IMR-90 (cell line): ENCODE data around the gene NEK5. TPM values are rescaled to one million over a fixed set of nuclear protein-coding genes. Genes with fewer than 3 reads are reported as not detected.

Experiments used
- ATAC-seq: fragments of 200-7000 bp; cut with Tn5 transposase; 2 replicates; pipeline ENCODE4 v1.9.1; 2020; ENCODE audit warnings: low read depth, mild to moderate bottlenecking, moderate library complexity
- BruUV-seq: library from RNA; stranded (reverse); fragments of 400-500 nt; replicated peaks from 2 replicates; lab custom pipeline; 2021; lab: Mats Ljungman, UMichigan
- CTCF ChIA-PET: fragments of 300-600 bp; formaldehyde crosslinking; extraction: SDS; loops from one replicate; lab custom pipeline; 2021; ENCODE audit warnings: antibody characterized with exemption; lab: Yijun Ruan, JAX
- POLR2A ChIA-PET: fragments of 300-600 bp; sonication (Branson Sonifier 250); formaldehyde crosslinking; loops from one replicate; lab custom pipeline; 2022; ENCODE audit warnings: antibody characterized with exemption; ENCODE audit not compliant: unreplicated experiment; lab: Charles Lee
- DNase-seq: peaks from one replicate; pipeline ENCODE4 v3.0.0; 2013
- H2AFZ ChIP-seq: replicated peaks from 2 replicates; pipeline ENCODE3; 2013; ENCODE audit warnings: low read length, mild to moderate bottlenecking; ENCODE audit not compliant: poor library complexity
- H2AK5ac ChIP-seq: 2 replicates; pipeline ENCODE4 v1.6.1; 2013; ENCODE audit warnings: low read depth, low read length, inconsistent platforms
- H2AK9ac ChIP-seq: replicated peaks from 2 replicates; pipeline ENCODE3; 2013; ENCODE audit warnings: mild to moderate bottlenecking, low read depth, low read length, moderate library complexity; ENCODE audit not compliant: poor library complexity
- H2BK120ac ChIP-seq: 2 replicates; pipeline ENCODE4 v1.6.1; 2013; ENCODE audit warnings: low read depth, low read length, inconsistent platforms
- H2BK15ac ChIP-seq: 3 replicates; pipeline ENCODE4 v1.6.1; 2013; ENCODE audit warnings: low read depth, low read length, inconsistent platforms
- H2BK20ac ChIP-seq: 2 replicates; pipeline ENCODE4 v1.6.1; 2013; ENCODE audit warnings: low read depth, mild to moderate bottlenecking, inconsistent platforms, low read length, moderate library complexity
- H2BK5ac ChIP-seq: 2 replicates; pipeline ENCODE4 v1.6.1; 2013; ENCODE audit warnings: mild to moderate bottlenecking, low read depth, low read length, inconsistent platforms; ENCODE audit not compliant: poor library complexity, severe bottlenecking
- H3K14ac ChIP-seq: replicated peaks from 2 replicates; pipeline ENCODE4 v1.6.1; 2013; ENCODE audit warnings: low read depth, low read length, inconsistent platforms
- H3K18ac ChIP-seq: 2 replicates; pipeline ENCODE4 v1.6.1; 2013; ENCODE audit warnings: low read depth, low read length, control low read depth
- H3K23ac ChIP-seq: 2 replicates; pipeline ENCODE4 v1.6.1; 2013; ENCODE audit warnings: low read depth, low read length, inconsistent platforms
- H3K27ac ChIP-seq: 2 replicates; pipeline ENCODE4 v1.5.1; 2013; ENCODE audit warnings: mild to moderate bottlenecking, control low read depth, low read length; ENCODE audit not compliant: insufficient read depth
- H3K27me3 ChIP-seq: 2 replicates; pipeline ENCODE4 v1.6.1; 2013; ENCODE audit warnings: low read length; ENCODE audit not compliant: control insufficient read depth, insufficient read depth
- H3K36me3 ChIP-seq: 2 replicates; pipeline ENCODE4 v1.6.1; 2013; ENCODE audit warnings: low read length, mixed read lengths; ENCODE audit not compliant: control insufficient read depth, insufficient read depth
- H3K4ac ChIP-seq: 2 replicates; pipeline ENCODE4 v1.6.1; 2013; ENCODE audit warnings: low read depth, low read length, inconsistent platforms
- H3K4me1 ChIP-seq: 2 replicates; pipeline ENCODE4 v1.6.1; 2013; ENCODE audit warnings: low read length, mixed read lengths; ENCODE audit not compliant: control insufficient read depth, insufficient read depth
- H3K4me2 ChIP-seq: 2 replicates; pipeline ENCODE4 v1.6.1; 2013; ENCODE audit warnings: low read depth, mild to moderate bottlenecking, control low read depth, low read length, moderate library complexity
- H3K4me3 ChIP-seq: 2 replicates; pipeline ENCODE4 v1.5.1; 2013; ENCODE audit warnings: low read depth, mild to moderate bottlenecking, control low read depth, low read length, moderate library complexity; ENCODE audit not compliant: insufficient read depth
- H3K56ac ChIP-seq: 2 replicates; pipeline ENCODE4 v1.6.1; 2013; ENCODE audit warnings: low read length, inconsistent platforms; ENCODE audit not compliant: insufficient read depth; ENCODE audit errors: extremely low read depth
- H3K79me1 ChIP-seq, 2 experiments: 2 replicates each; pipeline ENCODE4 v1.6.1; 2013; ENCODE audit warnings: low read length in 2 of 2, inconsistent platforms in 1 of 2, low read depth in 1 of 2
- H3K9ac ChIP-seq: 2 replicates; pipeline ENCODE4 v1.6.1; 2013; ENCODE audit warnings: low read depth, low read length, control low read depth
- H3K9me1 ChIP-seq: 2 replicates; pipeline ENCODE4 v1.6.1; 2013; ENCODE audit warnings: low read length, inconsistent platforms; ENCODE audit not compliant: insufficient read depth
- H3K9me3 ChIP-seq: 2 replicates; pipeline ENCODE4 v1.6.1; 2013; ENCODE audit warnings: low read length; ENCODE audit not compliant: control insufficient read depth, insufficient read depth
- H4K20me1 ChIP-seq: 2 replicates; pipeline ENCODE4 v1.6.1; 2013; ENCODE audit warnings: low read length, inconsistent platforms; ENCODE audit not compliant: insufficient read depth
- H4K5ac ChIP-seq: 2 replicates; pipeline ENCODE4 v1.6.1; 2013; ENCODE audit warnings: mild to moderate bottlenecking, low read depth, low read length, control low read depth
- H4K8ac ChIP-seq, 2 experiments: 2 replicates each; pipeline ENCODE4 v1.6.1; 2013; ENCODE audit warnings: low read depth in 2 of 2, low read length in 2 of 2, control low read depth in 1 of 2, inconsistent platforms in 1 of 2
- H4K91ac ChIP-seq: 2 replicates; pipeline ENCODE4 v1.6.1; 2013; ENCODE audit warnings: low read depth, low read length, inconsistent platforms; ENCODE audit not compliant: insufficient read depth
- BHLHE40 ChIP-seq: fragments of 150-350 bp; IDR thresholded peaks from 2 replicates; pipeline ENCODE4 v1.6.1; 2016; ENCODE audit warnings: mild to moderate bottlenecking, low read depth, low read length
- CEBPB ChIP-seq: IDR thresholded peaks from 2 replicates; pipeline ENCODE4 v1.6.1; 2012; ENCODE audit warnings: low read depth, low read length, improper control_type of control experiment
- CHD1 ChIP-seq: IDR thresholded peaks from 2 replicates; pipeline ENCODE4 v1.6.1; 2012; ENCODE audit warnings: low read depth, low read length, improper control_type of control experiment
- FOS ChIP-seq: fragments of 150-350 bp; IDR thresholded peaks from 2 replicates; pipeline ENCODE4 v1.6.1; 2016; ENCODE audit warnings: low read depth, low read length
- MAFK ChIP-seq: IDR thresholded peaks from 2 replicates; pipeline ENCODE4 v1.6.1; 2012; ENCODE audit warnings: low read depth, low read length, improper control_type of control experiment
- MAZ ChIP-seq: IDR thresholded peaks from 2 replicates; pipeline ENCODE4 v1.6.1; 2012; ENCODE audit warnings: low read depth, mild to moderate bottlenecking, low read length, improper control_type of control experiment, moderate library complexity, borderline replicate concordance
- MXI1 ChIP-seq: IDR thresholded peaks from 2 replicates; pipeline ENCODE4 v1.6.1; 2012; ENCODE audit warnings: low read depth, mild to moderate bottlenecking, low read length, moderate library complexity, borderline replicate concordance
- NFE2L2 ChIP-seq: fragments of 150-350 bp; IDR thresholded peaks from 2 replicates; pipeline ENCODE4 v1.6.1; 2016; ENCODE audit warnings: low read depth, mild to moderate bottlenecking, low read length
- POLR2A ChIP-seq: IDR thresholded peaks from 2 replicates; pipeline ENCODE4 v1.6.1; 2012; ENCODE audit warnings: mild to moderate bottlenecking, low read depth, low read length
- RAD21 ChIP-seq: IDR thresholded peaks from 2 replicates; pipeline ENCODE4 v1.6.1; 2012; ENCODE audit warnings: low read length, improper control_type of control experiment
- RCOR1 ChIP-seq: IDR thresholded peaks from 2 replicates; pipeline ENCODE4 v1.6.1; 2012; ENCODE audit warnings: mild to moderate bottlenecking, low read length, improper control_type of control experiment; ENCODE audit not compliant: insufficient replicate concordance
- RFX5 ChIP-seq: IDR thresholded peaks from 2 replicates; pipeline ENCODE4 v1.8.0; 2012; ENCODE audit warnings: low read depth, mild to moderate bottlenecking, low read length, moderate library complexity
- SMC3 ChIP-seq: fragments of 150-350 bp; IDR thresholded peaks from 2 replicates; pipeline ENCODE4 v1.6.1; 2016; ENCODE audit warnings: low read depth, mild to moderate bottlenecking, antibody characterized with exemption, low read length, moderate library complexity
- WGBS, 2 experiments: methylation state at CpG; one replicate each; pipeline versions ENCODE4 v1.1.5 to v1.1.7; 2013; ENCODE audit warnings: missing lambda C conversion rate in 2 of 2; ENCODE audit not compliant: insufficient read length in 1 of 2; ENCODE audit errors: extremely low coverage in 2 of 2; 5-methylcytosine and 5-hydroxymethylcytosine counted together
- dilution Hi-C: fragments of 300-500 bp; cut with HindIII; formaldehyde crosslinking; loops from one replicate; pipeline ENCODE4 v1.14.3; 2018; ENCODE audit warnings: low sequenced_read_pairs; ENCODE audit not compliant: unreplicated experiment
- in situ Hi-C: fragments of 300-500 bp; cut with MboI; formaldehyde crosslinking; loops from 3 replicates; pipeline ENCODE4 v1.14.3; 2019; ENCODE audit warnings: low sequenced_read_pairs, inconsistent platforms, mixed read lengths
- intact Hi-C: fragments of 100-400 bp; cut with micrococcal nuclease; formaldehyde crosslinking; loops from 2 replicates; pipeline ENCODE4 v1.10.0; 2022
- polyA plus RNA-seq, 3 experiments: library from polyadenylated mRNA; depleted of rRNA; stranded (reverse); fragments of >200 nt; gene quantifications; 2 replicates each; pipeline ENCODE4 v1.2.3, GENCODE V29; 2012; ENCODE audit warnings: low replicate concordance in 1 of 3
- total RNA-seq: library from RNA; depleted of rRNA; stranded (reverse); fragments of >200 nt; gene quantifications from 2 replicates; pipeline ENCODE4 v1.2.3, GENCODE V29; 2012
- TF ChIP-seq, protein P1 (sequence below): conservative IDR thresholded peaks from 2 replicates; pipeline ENCODE4 v1.5.1; 2012; ENCODE audit warnings: mild to moderate bottlenecking, low read depth, low read length, improper control_type of control experiment
- TF ChIP-seq, protein P2 (sequence below): fragments of 150-350 bp; IDR thresholded peaks from 2 replicates; pipeline ENCODE4 v1.6.1; 2017; ENCODE audit warnings: mild to moderate bottlenecking, antibody characterized with exemption, low read length, low read depth
- TF ChIP-seq, protein P3 (sequence below): fragments of 150-350 bp; IDR thresholded peaks from 2 replicates; pipeline ENCODE4 v1.6.1; 2016; ENCODE audit warnings: low read depth, mild to moderate bottlenecking, low read length, moderate library complexity, borderline replicate concordance

Gene NEK5
- total and polyA plus RNA-seq, 2 of the 4 experiments (the other 2 are of a cell fraction), result not detected

DNA sequence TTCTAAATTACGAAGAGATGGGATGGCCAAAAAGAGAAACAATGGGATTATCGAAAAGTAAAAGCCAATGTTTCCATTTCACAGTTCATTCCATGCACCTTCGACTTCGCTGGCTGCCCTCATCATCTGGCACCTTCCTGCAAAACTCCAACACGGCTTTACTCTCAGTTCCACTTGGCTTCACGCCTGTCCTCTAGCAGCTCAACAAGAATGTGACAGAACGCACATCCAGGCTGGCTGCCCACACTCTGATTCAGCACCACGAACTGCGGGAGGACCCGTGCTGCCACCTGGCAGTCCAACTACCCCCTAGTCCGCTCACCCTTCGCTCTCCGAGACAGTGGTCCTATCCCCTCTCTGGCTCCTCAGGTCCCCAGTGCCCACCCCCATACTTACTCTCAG, 129.4 kb downstream of the NEK5 start:
- H2AK9ac ChIP-seq, result peak overlapping the region; percentile 75
- peak overlapping the region; percentile 76 for H3K4me2 ChIP-seq
- H2AFZ ChIP-seq, result peak overlapping the region; percentile 27
- H3K14ac ChIP-seq, result no peak overlapping the region
- H3K9ac ChIP-seq, result no peak overlapping the region
- ChIA-PET POLR2A (no interaction called here), CTCF (interaction anchor here (0.8 kb wide), 1 partner anchor 35 kb away, joined by 3 read pairs; no protein-coding TSS in a partner anchor)
- no peak overlapping the region for H2AK5ac ChIP-seq
- peaks cover 5% of the 10 kb centered on the region; the same call in 1 of the 2 replicates for H4K20me1 ChIP-seq
- no peak overlapping the region for H4K8ac ChIP-seq
- H3K18ac ChIP-seq, result no peak overlapping the region
- H3K9me3 ChIP-seq, result no peaks in the 10 kb centered on the region
- DNase-seq (peak; percentile 25), ATAC-seq (peak; percentile 28)
- H3K4ac ChIP-seq, result no peak overlapping the region
- H4K91ac ChIP-seq, result no peak overlapping the region
- H3K79me1 ChIP-seq, result no peaks in the 10 kb centered on the region
- H2BK5ac ChIP-seq, result no peak overlapping the region
- no peak overlapping the region for H3K56ac ChIP-seq
- peaks cover 12% of the 10 kb centered on the region for H3K4me1 ChIP-seq
- WGBS, 2 experiments, result 8% methylated on average over 5 of the region's 13 CpGs; no CpG with 5 or more reads in 1 of the 2 experiments
- no peak overlapping the region for H2BK20ac ChIP-seq
- TF ChIP-seq CEBPB (no peak), BHLHE40 (no peak), MAZ (no peak), RAD21 (no peak), SMC3 (no peak), CHD1 (no peak), NFE2L2 (no peak), MXI1 (no peak), FOS (no peak), POLR2A (no peak), RCOR1 (no peak), MAFK (no peak), RFX5 (no peak)
- TF ChIP-seq, protein P1, sequence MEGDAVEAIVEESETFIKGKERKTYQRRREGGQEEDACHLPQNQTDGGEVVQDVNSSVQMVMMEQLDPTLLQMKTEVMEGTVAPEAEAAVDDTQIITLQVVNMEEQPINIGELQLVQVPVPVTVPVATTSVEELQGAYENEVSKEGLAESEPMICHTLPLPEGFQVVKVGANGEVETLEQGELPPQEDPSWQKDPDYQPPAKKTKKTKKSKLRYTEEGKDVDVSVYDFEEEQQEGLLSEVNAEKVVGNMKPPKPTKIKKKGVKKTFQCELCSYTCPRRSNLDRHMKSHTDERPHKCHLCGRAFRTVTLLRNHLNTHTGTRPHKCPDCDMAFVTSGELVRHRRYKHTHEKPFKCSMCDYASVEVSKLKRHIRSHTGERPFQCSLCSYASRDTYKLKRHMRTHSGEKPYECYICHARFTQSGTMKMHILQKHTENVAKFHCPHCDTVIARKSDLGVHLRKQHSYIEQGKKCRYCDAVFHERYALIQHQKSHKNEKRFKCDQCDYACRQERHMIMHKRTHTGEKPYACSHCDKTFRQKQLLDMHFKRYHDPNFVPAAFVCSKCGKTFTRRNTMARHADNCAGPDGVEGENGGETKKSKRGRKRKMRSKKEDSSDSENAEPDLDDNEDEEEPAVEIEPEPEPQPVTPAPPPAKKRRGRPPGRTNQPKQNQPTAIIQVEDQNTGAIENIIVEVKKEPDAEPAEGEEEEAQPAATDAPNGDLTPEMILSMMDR, result no peak
- TF ChIP-seq, protein P2, sequence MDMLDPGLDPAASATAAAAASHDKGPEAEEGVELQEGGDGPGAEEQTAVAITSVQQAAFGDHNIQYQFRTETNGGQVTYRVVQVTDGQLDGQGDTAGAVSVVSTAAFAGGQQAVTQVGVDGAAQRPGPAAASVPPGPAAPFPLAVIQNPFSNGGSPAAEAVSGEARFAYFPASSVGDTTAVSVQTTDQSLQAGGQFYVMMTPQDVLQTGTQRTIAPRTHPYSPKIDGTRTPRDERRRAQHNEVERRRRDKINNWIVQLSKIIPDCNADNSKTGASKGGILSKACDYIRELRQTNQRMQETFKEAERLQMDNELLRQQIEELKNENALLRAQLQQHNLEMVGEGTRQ, result no peak
- TF ChIP-seq, protein P3, sequence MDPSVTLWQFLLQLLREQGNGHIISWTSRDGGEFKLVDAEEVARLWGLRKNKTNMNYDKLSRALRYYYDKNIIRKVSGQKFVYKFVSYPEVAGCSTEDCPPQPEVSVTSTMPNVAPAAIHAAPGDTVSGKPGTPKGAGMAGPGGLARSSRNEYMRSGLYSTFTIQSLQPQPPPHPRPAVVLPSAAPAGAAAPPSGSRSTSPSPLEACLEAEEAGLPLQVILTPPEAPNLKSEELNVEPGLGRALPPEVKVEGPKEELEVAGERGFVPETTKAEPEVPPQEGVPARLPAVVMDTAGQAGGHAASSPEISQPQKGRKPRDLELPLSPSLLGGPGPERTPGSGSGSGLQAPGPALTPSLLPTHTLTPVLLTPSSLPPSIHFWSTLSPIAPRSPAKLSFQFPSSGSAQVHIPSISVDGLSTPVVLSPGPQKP, result no peak
- intact Hi-C loops (no loop called here), in situ Hi-C loops (no loop called here), dilution Hi-C loops (no loop called here)
- no peak overlapping the region for H3K4me3 ChIP-seq
- no peaks in the 10 kb centered on the region for H3K9me1 ChIP-seq
- H3K27me3 ChIP-seq, result peaks cover 46% of the 10 kb centered on the region
- no peak overlapping the region for H2BK15ac ChIP-seq
- H2BK120ac ChIP-seq, result no peak overlapping the region
- 0 out of 2 replicates have a peak overlapping the region, but pooled peaks have one; percentile 45 for H3K23ac ChIP-seq
- H3K36me3 ChIP-seq, result no peaks in the 10 kb centered on the region
- H3K27ac ChIP-seq, result no peak overlapping the region
- no TSS peak for BruUV-seq
- no peak overlapping the region for H4K5ac ChIP-seq
